ENCODE measurements around the gene CRTC1. TPM values are rescaled to one million over a fixed set of nuclear protein-coding genes. Genes with fewer than 3 reads are reported as not detected.

Gene CRTC1
- total and polyA plus RNA-seq, 9 of the 15 experiments (the other 6 are each of a cell fraction or from before 2014, with no cell fraction given): 0.25 to 3.8 (median 1.2) TPM; not detected in 2

GRCh38 chr19:18700501-18701249, 17.2 kb downstream of the CRTC1 start (continued):
- TF ChIP-seq GTF3C2 (IDR thresholded peaks at IDR 0.05; ENCODE audit: borderline replicate concordance, extremely low read depth, insufficient read length): no peak
- no peak for TF ChIP-seq CBX3 (IDR thresholded peaks at IDR 0.05; ENCODE audit: borderline replicate concordance in 1 of 2, low read length in 2 of 2)
- TF ChIP-seq KDM1A (IDR thresholded peaks at IDR 0.05): peak; percentile 85 to 87
- TF ChIP-seq SNRNP70 (optimal IDR thresholded peaks at IDR 0.05; ENCODE audit: low read depth, low read length): no peak
- TF ChIP-seq DACH1 (IDR thresholded peaks at IDR 0.05; ENCODE audit: partially characterized antibody): no peak
- no peak for TF ChIP-seq TGIF2 (CRISPR knock-in tag; IDR thresholded peaks at IDR 0.05)
- TF ChIP-seq SMARCA5 (IDR thresholded peaks at IDR 0.05): no peak
- TF ChIP-seq ZBTB1 (CRISPR knock-in tag; IDR thresholded peaks at IDR 0.05; ENCODE audit: borderline replicate concordance, low read depth): no peak
- no peak for TF ChIP-seq CCAR2 (IDR thresholded peaks at IDR 0.05; ENCODE audit: low read depth, low read length)
- 0 out of 2 replicates have a peak, but pooled peaks have one; percentile 37 for TF ChIP-seq JUND (IDR thresholded peaks at IDR 0.05; ENCODE audit: borderline replicate concordance, low read depth, low read length)
- TF ChIP-seq JUND (tag; IDR thresholded peaks at IDR 0.05; ENCODE audit: borderline replicate concordance, low read depth, low read length): no peak; the same call in 2 of the 3 replicates
- 0 out of 4 replicates have a peak, but pooled peaks of 1 of the 2 experiments have one; percentile 75 for TF ChIP-seq UBTF (IDR thresholded peaks at IDR 0.05; ENCODE audit: borderline replicate concordance in 1 of 2, low read depth in 2 of 2, low read length in 2 of 2)
- no peak for TF ChIP-seq ZZZ3 (IDR thresholded peaks at IDR 0.05)
- TF ChIP-seq COPS2 (conservative IDR thresholded peaks at IDR 0.05): no peak
- TF ChIP-seq MEF2A (IDR thresholded peaks at IDR 0.05; ENCODE audit: control insufficient read depth, low read depth, low read length): peak; percentile 81; the same call in 1 of the 2 replicates
- TF ChIP-seq TCF3 (CRISPR knock-in tag; IDR thresholded peaks at IDR 0.05): peak; percentile 96
- peak; percentile 22; the same call in 1 of the 2 replicates for TF ChIP-seq VEZF1 (CRISPR knock-in tag; IDR thresholded peaks at IDR 0.05)
- TF ChIP-seq ZBTB5 (IDR thresholded peaks at IDR 0.05): 0 out of 2 replicates have a peak, but pooled peaks have one; percentile 19

Measured in K562 (cell line).